Keratinocyte (primary cell): Measurements from ENCODE around the gene BCOR.

Experiments used
- CTCF ChIP-seq, 3 experiments: IDR thresholded peaks in 1 of 3; conservative IDR thresholded peaks in 1 of 3; optimal IDR thresholded peaks in 1 of 3; 2 replicates in 2 of 3; 3 replicates in 1 of 3; pipeline versions ENCODE3 to v1.5.1; 2011; ENCODE audit warnings: low read length in 3 of 3, mild to moderate bottlenecking in 3 of 3, moderate library complexity in 2 of 3, control low read depth in 1 of 3, inconsistent platforms in 1 of 3; ENCODE audit not compliant: insufficient read depth in 2 of 3; ENCODE audit errors: extremely low read depth in 1 of 3
- EZH2 ChIP-seq: IDR thresholded peaks from one replicate; pipeline ENCODE4 v1.6.1; 2012; ENCODE audit warnings: inconsistent platforms, mild to moderate bottlenecking, low read length, moderate library complexity

GRCh38 chrX:40004246-40004535 is 93.6 kb downstream of the BCOR start:
- no peak for TF ChIP-seq CTCF (optimal IDR thresholded peaks at IDR 0.05 in 1 of 3, IDR thresholded peaks at IDR 0.05 in 1 of 3, conservative IDR thresholded peaks at IDR 0.05 in 1 of 3; ENCODE audit: extremely low read depth in 1 of 3, insufficient read depth in 2 of 3, low read length in 3 of 3)
- TF ChIP-seq EZH2, result no peak
